ENCODE results near the gene PROSER2. TPM values are rescaled to one million over a fixed set of nuclear protein-coding genes. Genes with fewer than 3 reads are reported as not detected.

PROSER2 gene
- total RNA-seq, 1 donor from 2014 or later, result 15.2 TPM

DNA sequence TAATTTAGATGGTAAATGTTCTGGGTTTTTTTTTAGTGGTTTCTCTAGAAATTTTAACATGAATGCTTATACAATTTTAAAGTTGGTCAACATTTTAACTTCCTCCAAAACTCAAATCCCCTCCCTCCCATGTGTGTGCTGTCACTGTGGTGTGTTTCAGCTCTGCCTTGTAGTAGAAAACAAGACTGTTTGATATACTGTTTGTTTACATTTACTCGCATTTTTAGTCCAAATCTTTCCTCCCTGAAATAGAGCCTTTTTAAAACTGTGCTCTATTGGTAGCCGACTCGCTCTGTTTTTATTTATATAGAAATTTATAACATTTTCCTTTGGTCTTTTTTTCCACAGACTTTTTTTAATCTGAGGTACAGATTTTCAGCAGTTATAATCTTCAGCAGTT lies 19.3 kb downstream of the PROSER2 start:
- H3K36me3 Mint-ChIP-seq (ENCODE audit: low read depth), result peaks cover 2% of the 10 kb centered on the region

GRCh38 chr10:11845113-11845512 lies 22.0 kb downstream of the PROSER2 start:
- Mint-ChIP-seq H3K4me3 (ENCODE audit: unreplicated experiment) (no peak overlapping the region), H3K4me1 (ENCODE audit: low read depth) (no peaks in the 10 kb centered on the region), H3K9me3 (ENCODE audit: low read depth) (no peaks in the 10 kb centered on the region), H3K27me3 (ENCODE audit: low read depth) (no peaks in the 10 kb centered on the region), H3K36me3 (ENCODE audit: low read depth) (peaks cover 9% of the 10 kb centered on the region), H3K27ac (ENCODE audit: unreplicated experiment) (no peak overlapping the region)
- no peak for DNase-seq (ENCODE audit: low spot score)
- no peak for TF ChIP-seq CTCF (IDR thresholded peaks at IDR 0.05)

More for the DNA sequence above, 19.3 kb downstream of the PROSER2 start:
- TF ChIP-seq CTCF (IDR thresholded peaks at IDR 0.05), result no peak
- Mint-ChIP-seq H3K27me3 (ENCODE audit: low read depth) (no peaks in the 10 kb centered on the region), H3K9me3 (ENCODE audit: low read depth) (no peaks in the 10 kb centered on the region), H3K4me1 (ENCODE audit: low read depth) (peaks cover 16% of the 10 kb centered on the region), H3K4me3 (ENCODE audit: unreplicated experiment) (no peak overlapping the region), H3K27ac (ENCODE audit: unreplicated experiment) (no peak overlapping the region)
- DNase-seq (ENCODE audit: low spot score), result no peak

GRCh38 chr10:11846542-11846941 lies 23.4 kb downstream of the PROSER2 start:
- DNase-seq (ENCODE audit: low spot score), result no peak
- no peaks in the 10 kb centered on the region for H3K27me3 Mint-ChIP-seq (ENCODE audit: low read depth)
- no peak overlapping the region for H3K4me3 Mint-ChIP-seq (ENCODE audit: unreplicated experiment)
- no peaks in the 10 kb centered on the region for H3K9me3 Mint-ChIP-seq (ENCODE audit: low read depth)
- H3K36me3 Mint-ChIP-seq (ENCODE audit: low read depth), result peaks cover 10% of the 10 kb centered on the region
- TF ChIP-seq CTCF (IDR thresholded peaks at IDR 0.05), result no peak
- H3K27ac Mint-ChIP-seq (ENCODE audit: unreplicated experiment), result no peak overlapping the region
- no peaks in the 10 kb centered on the region for H3K4me1 Mint-ChIP-seq (ENCODE audit: low read depth)

DNA sequence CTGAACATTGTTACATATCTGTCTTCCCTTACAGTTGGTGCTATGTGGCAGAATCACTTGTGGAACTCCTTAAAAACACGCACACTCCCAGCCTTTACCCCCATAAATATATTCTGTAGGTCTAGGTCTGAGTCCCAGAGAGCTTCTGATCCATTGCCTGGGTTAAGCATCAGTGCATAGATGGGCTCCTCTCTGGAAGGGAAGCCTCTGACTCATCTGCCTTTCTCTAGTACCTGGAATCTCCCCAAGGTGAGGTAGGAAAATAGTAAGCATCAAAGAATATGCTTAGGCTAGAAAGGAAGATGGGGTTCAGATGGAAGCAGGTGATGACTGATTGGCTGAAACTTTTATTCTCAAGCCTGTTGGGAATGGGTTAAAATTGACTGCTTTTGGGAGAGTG lies 26.1 kb downstream of the PROSER2 start:
- Mint-ChIP-seq H3K27me3 (ENCODE audit: low read depth) (no peaks in the 10 kb centered on the region), H3K4me1 (ENCODE audit: low read depth) (no peaks in the 10 kb centered on the region), H3K9me3 (ENCODE audit: low read depth) (no peaks in the 10 kb centered on the region), H3K36me3 (ENCODE audit: low read depth) (peaks cover 16% of the 10 kb centered on the region), H3K27ac (ENCODE audit: unreplicated experiment) (no peak overlapping the region), H3K4me3 (ENCODE audit: unreplicated experiment) (no peak overlapping the region)
- DNase-seq (ENCODE audit: low spot score), result no peak
- no peak for TF ChIP-seq CTCF (IDR thresholded peaks at IDR 0.05)

DNA sequence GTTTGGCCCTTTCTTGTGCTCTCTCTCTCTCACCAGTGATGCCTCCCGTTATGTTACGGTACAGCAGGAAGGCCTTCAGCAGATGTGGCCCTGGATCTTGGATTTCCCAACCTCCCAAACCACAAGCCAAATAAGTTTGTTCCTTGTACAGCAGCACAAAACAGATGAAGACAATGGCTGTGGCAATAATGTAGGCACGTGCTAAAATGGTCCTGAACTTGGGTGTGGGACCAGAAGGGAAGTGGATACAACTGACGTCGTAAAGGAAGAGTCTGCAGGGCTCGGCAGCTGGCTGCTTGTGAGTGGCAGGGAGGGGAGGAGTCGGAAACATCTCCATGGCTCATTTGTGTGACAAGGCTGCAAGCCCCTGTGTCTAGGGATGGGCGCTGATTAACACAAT lies 26.8 kb downstream of the PROSER2 start:
- H3K36me3 Mint-ChIP-seq (ENCODE audit: low read depth), result peaks cover 18% of the 10 kb centered on the region
- no peak overlapping the region for H3K27ac Mint-ChIP-seq (ENCODE audit: unreplicated experiment)
- H3K4me1 Mint-ChIP-seq (ENCODE audit: low read depth), result no peaks in the 10 kb centered on the region
- DNase-seq (ENCODE audit: low spot score), result no peak
- H3K4me3 Mint-ChIP-seq (ENCODE audit: unreplicated experiment), result no peak overlapping the region
- no peak for TF ChIP-seq CTCF (IDR thresholded peaks at IDR 0.05)
- H3K27me3 Mint-ChIP-seq (ENCODE audit: low read depth), result no peaks in the 10 kb centered on the region
- H3K9me3 Mint-ChIP-seq (ENCODE audit: low read depth), result no peaks in the 10 kb centered on the region
